Activated gamma-delta T cell (primary cell): Measurements from ENCODE around the gene LRRC51.
A peak's percentile ranks its signal among the peaks of the same experiment; 100 is the strongest.

Experiments
- DNase-seq: peaks from one replicate; lab custom pipeline; 2025; lab: John Stamatoyannopoulos, UW

The LRRC51 gene

GRCh38 chr11:72069787-72070251 is 10.8 kb upstream of the LRRC51 start:
- no peak for DNase-seq

- DNase-seq: no peak
Measured at GRCh38 chr11:72070491-72070890, 10.2 kb upstream of the LRRC51 start.

- DNase-seq: no peak
Measured at GRCh38 chr11:72072348-72072747, 8.3 kb upstream of the LRRC51 start.

GRCh38 chr11:72075109-72075508 is 5.5 kb upstream of the LRRC51 start:
- no peak for DNase-seq

GRCh38 chr11:72075756-72076155 is 4.9 kb upstream of the LRRC51 start:
- no peak for DNase-seq

GRCh38 chr11:72078477-72078876 is 2.2 kb upstream of the LRRC51 start:
- DNase-seq: no peak

GRCh38 chr11:72079819-72080325 is 778 bp upstream of the LRRC51 start:
- no peak for DNase-seq

- no peak for DNase-seq
Measured at GRCh38 chr11:72081184-72081644, 564 bp downstream of the LRRC51 start.

GRCh38 chr11:72081821-72082453 is 1.3 kb downstream of the LRRC51 start:
- no peak for DNase-seq

GRCh38 chr11:72083414-72083813 is 2.8 kb downstream of the LRRC51 start:
- DNase-seq: no peak

- no peak for DNase-seq
Measured at GRCh38 chr11:72084076-72084475, 3.4 kb downstream of the LRRC51 start.

GRCh38 chr11:72084965-72085364 is 4.3 kb downstream of the LRRC51 start:
- DNase-seq: no peak

- DNase-seq: no peak
Measured at GRCh38 chr11:72085621-72086351, 5.1 kb downstream of the LRRC51 start.

- DNase-seq: no peak
Measured at GRCh38 chr11:72088076-72088808, 7.6 kb downstream of the LRRC51 start.

- DNase-seq: no peak
Measured at GRCh38 chr11:72091292-72091691, 10.6 kb downstream of the LRRC51 start.

- DNase-seq: no peak
Measured at GRCh38 chr11:72098741-72099140, 18.1 kb downstream of the LRRC51 start.

GRCh38 chr11:72100009-72100408 is 19.4 kb downstream of the LRRC51 start:
- DNase-seq: no peak

GRCh38 chr11:72100462-72100861 is 19.8 kb downstream of the LRRC51 start:
- DNase-seq: no peak

GRCh38 chr11:72102162-72102561 is 21.5 kb downstream of the LRRC51 start:
- no peak for DNase-seq

- DNase-seq: no peak
Measured at GRCh38 chr11:72102631-72102945, 21.9 kb downstream of the LRRC51 start.

GRCh38 chr11:72102946-72103753 is 22.5 kb downstream of the LRRC51 start, which contains the start of gene LAMTOR1:
LAMTOR1 (minus strand) TSS chr11:72103297; CDS start chr11:72103224, 73 bp downstream.
- DNase-seq: peak; percentile 89

- DNase-seq: no peak
Measured at GRCh38 chr11:72103754-72104167, 23.1 kb downstream of the LRRC51 start.
